T47D (cell line): ENCODE data around the gene CCDC182.

Experiments used
- DNase-seq, 2 experiments: peaks; one replicate each; pipeline versions ENCODE4 v3.0.0 to v3.0.0-alpha.2; 2011 to 2012; ENCODE audit warnings: low read depth in 1 of 2, low spot score in 1 of 2
- JUND ChIP-seq: IDR thresholded peaks from 2 replicates; pipeline ENCODE4 v1.6.1; 2012; ENCODE audit warnings: low read depth
- in situ Hi-C: cut with HindIII; loops from 2 replicates; pipeline ENCODE4 v1.10.0; 2016; ENCODE audit warnings: low sequenced_read_pairs, low pct_unique_long_range_greater_than_20kb

The CCDC182 gene

DNA sequence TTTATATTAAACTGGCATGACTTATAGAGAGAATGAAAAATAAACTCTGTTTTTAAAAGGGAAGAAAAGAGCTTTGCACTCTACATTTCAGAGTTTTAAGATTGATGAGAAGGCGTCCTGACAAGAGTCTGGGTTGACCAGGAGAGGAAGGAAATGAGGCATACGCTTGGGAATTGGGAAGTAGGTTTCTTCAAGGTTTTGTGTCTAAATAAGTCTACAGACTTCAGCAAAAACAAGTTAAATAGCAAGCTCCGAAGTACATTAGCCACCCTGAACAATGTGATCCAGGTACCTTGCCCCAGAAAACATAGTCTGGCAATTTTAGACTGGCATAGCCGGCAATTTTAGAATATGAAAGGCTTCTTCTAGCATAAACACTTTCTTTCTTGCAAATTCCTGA is 28.5 kb upstream of the CCDC182 start:
- in situ Hi-C loops, result no loop called here
- no peak for TF ChIP-seq JUND
- DNase-seq, result no peak

- in situ Hi-C loops, result no loop called here
- no peak for TF ChIP-seq JUND
- DNase-seq, result no peak
Observed at GRCh38 chr17:57772774-57773173, 27.7 kb upstream of the CCDC182 start.

DNA sequence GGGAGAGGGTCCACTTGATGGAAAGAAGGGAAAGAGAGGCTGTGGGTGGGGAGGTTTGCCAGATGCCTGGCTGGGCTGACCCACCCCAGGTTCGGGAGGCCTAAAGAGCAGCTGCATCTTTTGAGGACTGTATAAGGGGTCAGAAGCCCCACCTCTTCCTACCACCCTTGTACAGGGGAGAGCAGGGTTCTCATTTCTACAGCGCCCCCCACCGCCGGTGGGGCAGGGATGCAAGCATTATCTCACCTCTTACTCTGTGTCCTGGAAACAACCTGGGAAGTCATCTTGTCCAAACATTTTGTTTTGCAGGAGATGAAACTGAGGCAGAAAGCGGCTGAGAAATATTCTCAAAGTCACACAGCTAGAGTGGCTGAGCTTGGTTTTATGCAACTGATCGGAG is 22.5 kb upstream of the CCDC182 start:
- TF ChIP-seq JUND, result no peak
- no peak for DNase-seq
- in situ Hi-C loops, result no loop called here

DNA sequence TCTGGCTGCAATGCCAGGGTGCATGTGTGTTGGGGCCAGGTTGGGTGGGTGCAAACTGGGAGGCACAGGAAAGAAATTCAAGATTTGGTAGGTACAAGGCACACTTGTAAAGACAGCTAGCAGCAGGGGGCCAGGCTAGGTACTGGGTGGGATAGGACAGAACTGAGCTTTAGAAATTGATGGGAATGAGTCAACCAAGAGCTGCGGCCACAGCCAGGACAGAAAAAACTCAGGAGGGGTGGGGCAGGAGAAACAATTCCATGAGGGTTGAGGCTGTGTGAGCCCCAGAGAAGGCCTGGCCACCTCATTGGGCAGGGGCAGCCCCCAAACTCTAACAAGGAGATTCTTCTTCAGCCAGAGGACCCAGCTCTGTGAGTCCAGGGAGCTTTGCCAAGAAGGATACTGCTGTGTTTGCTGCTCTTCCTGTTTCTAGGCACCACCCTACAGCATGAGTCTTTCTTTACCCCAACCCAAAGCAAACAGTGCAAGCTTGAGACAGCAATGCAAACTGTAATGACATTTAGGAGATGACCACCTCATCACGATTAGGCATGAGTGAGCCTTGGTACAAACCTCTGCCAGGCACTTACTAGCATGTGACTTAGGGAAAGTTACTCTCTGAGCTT is 21.3 kb upstream of the CCDC182 start:
- TF ChIP-seq JUND, result no peak
- peak in 1 of 2 experiments; percentile 73 for DNase-seq
- in situ Hi-C loops, result no loop called here

DNA sequence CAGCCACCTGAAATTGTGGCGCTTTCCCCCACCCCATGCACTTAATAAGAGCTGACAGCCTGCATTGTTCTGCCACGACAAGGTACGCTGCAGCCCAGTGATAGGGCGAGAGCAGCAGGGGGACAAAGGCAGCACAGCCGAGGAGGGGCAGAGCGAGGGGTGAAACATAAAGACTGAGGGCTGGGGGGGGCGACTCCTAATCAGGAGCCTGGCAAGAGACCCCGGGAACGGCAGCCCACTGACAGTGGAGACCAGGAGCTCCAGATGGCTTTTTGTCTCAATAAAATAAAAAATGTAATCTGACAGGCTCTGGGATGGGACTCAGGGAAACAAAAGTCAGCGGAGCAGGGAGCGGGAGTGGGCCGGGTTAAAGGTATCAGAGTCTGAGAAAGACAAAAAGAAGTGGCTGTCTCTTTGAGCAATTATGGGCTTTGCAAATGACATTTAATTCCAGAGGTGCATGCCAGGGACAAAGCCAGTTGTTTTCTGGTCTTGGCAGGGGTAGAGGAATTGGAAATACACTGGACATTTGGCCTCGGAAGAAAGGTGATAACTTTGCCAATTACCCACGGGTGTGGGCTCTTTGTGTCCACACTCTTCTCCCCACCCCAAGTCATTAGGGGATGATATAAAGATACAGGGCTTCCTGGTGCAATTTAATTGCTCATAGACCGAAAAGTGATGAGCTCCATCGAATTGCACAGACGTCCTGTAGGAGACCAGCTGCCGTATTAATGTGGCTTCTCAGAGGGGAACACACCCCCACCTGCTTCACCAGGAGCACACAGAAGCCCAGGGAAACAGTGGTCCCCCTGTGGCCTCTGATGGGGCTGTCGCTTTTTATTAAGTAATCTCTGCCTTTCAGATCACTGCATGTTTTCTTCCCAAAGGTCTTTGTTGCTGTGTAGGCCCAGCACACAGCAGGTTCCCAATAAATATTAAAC is 17.6 kb upstream of the CCDC182 start:
- DNase-seq, result no peak
- in situ Hi-C loops, result no loop called here
- no peak for TF ChIP-seq JUND

DNA sequence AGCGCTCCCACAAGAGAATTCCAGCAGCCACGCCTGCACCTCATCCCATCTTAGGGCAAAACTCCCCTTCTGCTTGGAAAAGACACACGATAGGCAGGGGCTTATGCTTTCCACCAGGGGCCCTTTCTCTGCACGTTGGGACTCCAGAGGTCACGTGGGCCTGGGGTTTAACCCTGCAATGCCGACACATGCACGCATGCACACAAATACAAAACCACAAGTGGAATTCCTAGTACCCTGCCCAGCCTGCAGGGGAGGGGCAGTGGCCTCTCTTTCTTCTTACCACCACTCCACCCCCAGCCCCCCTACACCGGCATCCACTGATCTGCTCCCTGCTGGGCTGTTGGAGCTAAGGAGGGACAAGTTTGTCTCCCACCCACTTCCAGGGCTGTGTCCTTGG is 16.8 kb upstream of the CCDC182 start:
- in situ Hi-C loops, result no loop called here
- TF ChIP-seq JUND, result no peak
- DNase-seq, result no peak

DNA sequence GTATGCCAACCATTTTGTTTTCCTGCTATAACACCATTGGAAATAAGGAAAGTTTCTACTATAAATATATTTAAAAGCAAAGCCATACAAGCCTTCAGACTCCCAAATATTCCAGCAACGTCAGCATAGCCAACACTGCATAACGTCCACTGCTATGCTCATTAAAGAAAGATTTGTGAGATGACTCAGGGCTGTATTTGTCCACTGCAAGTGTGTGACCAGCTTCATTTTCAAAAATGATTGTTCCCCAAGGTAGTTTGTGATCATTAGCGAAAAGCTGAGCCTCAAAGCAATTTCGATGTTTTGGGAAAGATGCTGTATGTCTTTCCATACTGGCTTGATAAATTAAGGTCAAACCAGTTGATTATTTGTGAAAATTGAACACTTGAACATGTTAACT is 14.9 kb upstream of the CCDC182 start:
- TF ChIP-seq JUND, result no peak
- in situ Hi-C loops, result no loop called here
- no peak for DNase-seq

GRCh38 chr17:57758654-57759053 is 13.6 kb upstream of the CCDC182 start:
- in situ Hi-C loops, result no loop called here
- no peak for TF ChIP-seq JUND
- no peak for DNase-seq

GRCh38 chr17:57757735-57758134 is 12.6 kb upstream of the CCDC182 start:
- DNase-seq, result no peak
- TF ChIP-seq JUND, result no peak
- in situ Hi-C loops, result no loop called here

DNA sequence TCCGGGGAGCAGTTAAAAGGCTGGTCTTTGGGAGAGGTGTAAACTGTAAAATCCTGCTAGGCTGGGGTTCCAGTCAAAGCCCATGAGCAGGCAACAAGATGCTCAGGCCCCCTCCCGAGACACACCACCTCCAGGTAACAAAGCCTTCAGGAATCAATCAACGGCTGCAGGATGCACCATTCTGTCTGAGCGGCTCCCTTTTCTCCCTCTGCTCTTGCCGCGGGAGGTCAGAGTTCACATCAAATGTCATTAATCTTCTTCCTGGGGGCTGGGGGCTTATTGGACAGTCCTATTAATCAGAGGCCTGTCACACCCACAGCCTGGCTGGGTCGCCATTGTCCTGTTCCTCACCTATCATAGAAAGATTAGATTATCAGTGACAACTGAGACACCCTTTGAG is 11.9 kb upstream of the CCDC182 start:
- in situ Hi-C loops, result no loop called here
- no peak for DNase-seq
- no peak for TF ChIP-seq JUND

GRCh38 chr17:57755480-57756070 is 10.5 kb upstream of the CCDC182 start:
- TF ChIP-seq JUND, result no peak
- peak in 1 of 2 experiments; percentile 34 for DNase-seq
- in situ Hi-C loops, result no loop called here

GRCh38 chr17:57752031-57752905 is 7.2 kb upstream of the CCDC182 start:
- no peak for DNase-seq
- in situ Hi-C loops, result no loop called here
- TF ChIP-seq JUND, result no peak
